Astrocyte of the cerebellum (primary cell): ENCODE data around the gene GOLGA3.

Experiments used
- DNase-seq: peaks from one replicate; pipeline ENCODE4 v3.0.0-alpha.2; 2011; ENCODE audit warnings: low read depth
- H3K4me3 ChIP-seq: 2 replicates; pipeline ENCODE4 v1.5.1; 2011; ENCODE audit warnings: mild to moderate bottlenecking, low read depth, low read length, moderate library complexity
- CTCF ChIP-seq: IDR thresholded peaks from 2 replicates; pipeline ENCODE4 v1.5.1; 2012; ENCODE audit warnings: low read length, low read depth, moderate library complexity, mild to moderate bottlenecking; ENCODE audit errors: missing control alignments
- in situ Hi-C: cut with HindIII; loops from 2 replicates; pipeline ENCODE4 v1.10.0; 2017; ENCODE audit warnings: low sequenced_read_pairs

GOLGA3 gene

GRCh38 chr12:132727091-132727794 lies 101.4 kb downstream of the GOLGA3 start:
- no peak for TF ChIP-seq CTCF
- in situ Hi-C loops = no loop called here
- no peak for DNase-seq
- no peak overlapping the region for H3K4me3 ChIP-seq

- no peak for DNase-seq
- TF ChIP-seq CTCF = no peak
- in situ Hi-C loops = no loop called here
- H3K4me3 ChIP-seq = no peak overlapping the region
These were observed 102.3 kb downstream of the GOLGA3 start for GRCh38 chr12:132726386-132726785.

- in situ Hi-C loops = no loop called here
- no peak overlapping the region for H3K4me3 ChIP-seq
- DNase-seq = no peak
- TF ChIP-seq CTCF = no peak
These were observed 104.0 kb downstream of the GOLGA3 start for GRCh38 chr12:132724506-132725241.

- no peak overlapping the region for H3K4me3 ChIP-seq
- DNase-seq = no peak
- in situ Hi-C loops = no loop called here
- no peak for TF ChIP-seq CTCF
These were observed 104.9 kb downstream of the GOLGA3 start for GRCh38 chr12:132723764-132724140.

GRCh38 chr12:132723015-132723763 lies 105.5 kb downstream of the GOLGA3 start:
- no peak overlapping the region for H3K4me3 ChIP-seq
- TF ChIP-seq CTCF = no peak
- in situ Hi-C loops = no loop called here
- no peak for DNase-seq

- DNase-seq = no peak
- H3K4me3 ChIP-seq = no peak overlapping the region
- in situ Hi-C loops = no loop called here
- no peak for TF ChIP-seq CTCF
These were observed 107.9 kb downstream of the GOLGA3 start for GRCh38 chr12:132720606-132721345.
